ENCODE measurements around the gene SERPINA6.

The SERPINA6 gene

GRCh38 chr14:94321421-94322271 is 1.5 kb downstream of the SERPINA6 start:
- Histone ChIP-seq H3K9ac (ENCODE audit: low read length) (no peak overlapping the region), H3K79me2 (ENCODE audit: low read length) (no peaks in the 10 kb centered on the region), H3K4me3 (ENCODE audit: low read length) (no peak overlapping the region), H3K27ac (ENCODE audit: low read length) (no peak overlapping the region), H4K20me1 (ENCODE audit: insufficient read depth, low read length) (no peaks in the 10 kb centered on the region), H2AFZ (ENCODE audit: low read depth, low read length) (no peak overlapping the region), H3K4me1 (ENCODE audit: low read length) (0 out of 2 replicates have a peak, but pooled peaks cover 5% of the 10 kb centered on the region), H3K9me3 (ENCODE audit: insufficient read depth, low read length) (no peaks in the 10 kb centered on the region), H3K27me3 (ENCODE audit: low read depth, low read length) (no peaks in the 10 kb centered on the region), H3K4me2 (ENCODE audit: low read length) (no peak overlapping the region), H3K36me3 (replicated peaks; ENCODE audit: low read depth, low read length) (no peaks in the 10 kb centered on the region)
- no peak for TF ChIP-seq EZH2phosphoT487 (IDR thresholded peaks at IDR 0.05; ENCODE audit: low read depth)
- no peak for TF ChIP-seq CTCF (IDR thresholded peaks at IDR 0.05; ENCODE audit: low read depth, low read length)

- H2AFZ ChIP-seq (ENCODE audit: low read depth, low read length): peak overlapping the region; percentile 84
- H3K36me3 ChIP-seq (replicated peaks; ENCODE audit: low read depth, low read length): no peaks in the 10 kb centered on the region
- TF ChIP-seq CTCF (IDR thresholded peaks at IDR 0.05; ENCODE audit: low read depth, low read length) (no peak), EZH2phosphoT487 (IDR thresholded peaks at IDR 0.05; ENCODE audit: low read depth) (no peak)
Measured at GRCh38 chr14:94320243-94320642, 2.9 kb downstream of the SERPINA6 start.

GRCh38 chr14:94317259-94317658 is 5.9 kb downstream of the SERPINA6 start:
- Histone ChIP-seq H3K4me1 (ENCODE audit: low read length) (0 out of 2 replicates have a peak, but pooled peaks cover 5% of the 10 kb centered on the region), H3K27me3 (ENCODE audit: low read depth, low read length) (no peaks in the 10 kb centered on the region), H3K79me2 (ENCODE audit: low read length) (no peaks in the 10 kb centered on the region), H4K20me1 (ENCODE audit: insufficient read depth, low read length) (no peaks in the 10 kb centered on the region), H3K9me3 (ENCODE audit: insufficient read depth, low read length) (no peaks in the 10 kb centered on the region), H3K36me3 (replicated peaks; ENCODE audit: low read depth, low read length) (no peaks in the 10 kb centered on the region), H2AFZ (ENCODE audit: low read depth, low read length) (no peak overlapping the region), H3K9ac (ENCODE audit: low read length) (no peak overlapping the region), H3K4me3 (ENCODE audit: low read length) (no peak overlapping the region), H3K4me2 (ENCODE audit: low read length) (no peak overlapping the region), H3K27ac (ENCODE audit: low read length) (no peak overlapping the region)
- TF ChIP-seq CTCF (IDR thresholded peaks at IDR 0.05; ENCODE audit: low read depth, low read length): no peak
- TF ChIP-seq EZH2phosphoT487 (IDR thresholded peaks at IDR 0.05; ENCODE audit: low read depth): no peak

More at GRCh38 chr14:94320243-94320642, 2.9 kb downstream of the SERPINA6 start:
- Histone ChIP-seq H3K27me3 (ENCODE audit: low read depth, low read length) (no peaks in the 10 kb centered on the region), H3K4me1 (ENCODE audit: low read length) (0 out of 2 replicates have a peak, but pooled peaks cover 5% of the 10 kb centered on the region), H3K4me3 (ENCODE audit: low read length) (no peak overlapping the region), H3K79me2 (ENCODE audit: low read length) (no peaks in the 10 kb centered on the region), H4K20me1 (ENCODE audit: insufficient read depth, low read length) (no peaks in the 10 kb centered on the region), H3K27ac (ENCODE audit: low read length) (no peak overlapping the region), H3K9ac (ENCODE audit: low read length) (no peak overlapping the region), H3K9me3 (ENCODE audit: insufficient read depth, low read length) (no peaks in the 10 kb centered on the region), H3K4me2 (ENCODE audit: low read length) (no peak overlapping the region)

- Histone ChIP-seq H4K20me1 (ENCODE audit: insufficient read depth, low read length) (no peaks in the 10 kb centered on the region), H3K4me1 (ENCODE audit: low read length) (0 out of 2 replicates have a peak, but pooled peaks cover 5% of the 10 kb centered on the region), H3K4me3 (ENCODE audit: low read length) (no peak overlapping the region), H3K79me2 (ENCODE audit: low read length) (no peaks in the 10 kb centered on the region), H3K9me3 (ENCODE audit: insufficient read depth, low read length) (no peaks in the 10 kb centered on the region), H2AFZ (ENCODE audit: low read depth, low read length) (no peak overlapping the region), H3K4me2 (ENCODE audit: low read length) (no peak overlapping the region), H3K27ac (ENCODE audit: low read length) (no peak overlapping the region), H3K36me3 (replicated peaks; ENCODE audit: low read depth, low read length) (no peaks in the 10 kb centered on the region), H3K9ac (ENCODE audit: low read length) (no peak overlapping the region), H3K27me3 (ENCODE audit: low read depth, low read length) (no peaks in the 10 kb centered on the region)
- TF ChIP-seq CTCF (IDR thresholded peaks at IDR 0.05; ENCODE audit: low read depth, low read length) (no peak), EZH2phosphoT487 (IDR thresholded peaks at IDR 0.05; ENCODE audit: low read depth) (no peak)
Measured at GRCh38 chr14:94316692-94317091, 6.4 kb downstream of the SERPINA6 start.

All from OCI-LY3 (cell line).